Liver (tissue), 9 donors: ENCODE results near the gene P4HTM. TPM values are rescaled to one million over a fixed set of nuclear protein-coding genes. Genes with fewer than 3 reads are reported as not detected.
A peak's percentile ranks its signal among the peaks of the same experiment; 100 is the strongest.

Experiments used
- DNase-seq: peaks from one replicate; pipeline ENCODE4 v3.0.0-alpha.2; 2017; ENCODE audit warnings: low spot score
- H3K27ac ChIP-seq, 2 donors: one replicate each; pipeline ENCODE4 v1.7.0; 2013; ENCODE audit warnings: inconsistent platforms in 2 of 2, low read length in 2 of 2, control low read depth in 1 of 2, low read depth in 1 of 2, mild to moderate bottlenecking in 1 of 2
- H3K27me3 ChIP-seq, 4 donors: one replicate each; pipeline versions ENCODE4 v1.6.1 to v1.7.0; 2013; ENCODE audit warnings: low read length in 3 of 4, inconsistent platforms in 1 of 4, mild to moderate bottlenecking in 1 of 4, moderate library complexity in 1 of 4; ENCODE audit not compliant: control insufficient read depth in 4 of 4, insufficient read depth in 4 of 4
- H3K36me3 ChIP-seq, 4 donors: one replicate each; pipeline versions ENCODE4 v1.6.1 to v1.7.0; 2013; ENCODE audit warnings: low read length in 3 of 4, mild to moderate bottlenecking in 3 of 4, low read depth in 1 of 4, moderate library complexity in 1 of 4; ENCODE audit not compliant: control insufficient read depth in 4 of 4, insufficient read depth in 3 of 4
- H3K4me1 ChIP-seq, 4 donors: one replicate each; pipeline versions ENCODE4 v1.6.1 to v1.7.0; 2013; ENCODE audit warnings: low read length in 3 of 4, mild to moderate bottlenecking in 3 of 4, moderate library complexity in 1 of 4; ENCODE audit not compliant: control insufficient read depth in 4 of 4, insufficient read depth in 4 of 4
- H3K4me3 ChIP-seq, 3 donors: one replicate each; pipeline versions ENCODE4 v1.6.1 to v1.7.0; 2013; ENCODE audit warnings: low read length in 3 of 3, control low read depth in 1 of 3, low read depth in 1 of 3, mild to moderate bottlenecking in 1 of 3
- H3K9ac ChIP-seq, 2 donors: one replicate each; pipeline ENCODE4 v1.7.0; 2013; ENCODE audit warnings: low read length in 2 of 2, mild to moderate bottlenecking in 2 of 2, moderate library complexity in 2 of 2, control low read depth in 1 of 2, low read depth in 1 of 2
- H3K9me3 ChIP-seq, 4 donors: one replicate each; pipeline versions ENCODE4 v1.6.1 to v1.7.0; 2013; ENCODE audit warnings: low read length in 3 of 4; ENCODE audit not compliant: control insufficient read depth in 4 of 4
- CTCF ChIP-seq: fragments of 150-350 bp; IDR thresholded peaks from 2 replicates; pipeline ENCODE4 v1.5.1; 2017; ENCODE audit warnings: improper control_type of control experiment, low read depth, low read length; ENCODE audit not compliant: missing input control
- EGR1 ChIP-seq, 2 donors: IDR thresholded peaks; 2 replicates each; pipeline ENCODE4 v1.6.1; 2016 to 2018; ENCODE audit warnings: antibody characterized with exemption in 2 of 2, low read depth in 2 of 2
- FOXA1 ChIP-seq: IDR thresholded peaks from 2 replicates; pipeline ENCODE4 v1.6.1; 2016; ENCODE audit warnings: antibody characterized with exemption
- FOXA2 ChIP-seq: IDR thresholded peaks from 2 replicates; pipeline ENCODE4 v1.6.1; 2016; ENCODE audit warnings: antibody characterized with exemption
- GABPA ChIP-seq, 2 donors: IDR thresholded peaks in 1 of 2; conservative IDR thresholded peaks in 1 of 2; 2 replicates each; pipeline ENCODE4 v1.6.1; 2016; ENCODE audit warnings: antibody characterized with exemption in 2 of 2, mild to moderate bottlenecking in 1 of 2, moderate library complexity in 1 of 2
- HNF4A ChIP-seq, 2 donors: conservative IDR thresholded peaks; 2 replicates each; pipeline ENCODE4 v1.6.1; 2016; ENCODE audit warnings: antibody characterized with exemption in 2 of 2, mild to moderate bottlenecking in 2 of 2
- HNF4G ChIP-seq: IDR thresholded peaks from 2 replicates; pipeline ENCODE4 v1.6.1; 2016; ENCODE audit warnings: antibody characterized with exemption
- JUND ChIP-seq, 2 donors: IDR thresholded peaks; 2 replicates each; pipeline ENCODE4 v1.6.1; 2016; ENCODE audit warnings: antibody characterized with exemption in 2 of 2
- MAX ChIP-seq: IDR thresholded peaks from 2 replicates; pipeline ENCODE4 v1.6.1; 2016; ENCODE audit warnings: antibody characterized with exemption
- NR2F2 ChIP-seq: IDR thresholded peaks from 2 replicates; pipeline ENCODE4 v1.6.1; 2016; ENCODE audit warnings: antibody characterized with exemption
- RAD21 ChIP-seq, 2 donors: IDR thresholded peaks; 2 replicates each; pipeline ENCODE4 v1.6.1; 2016; ENCODE audit warnings: antibody characterized with exemption in 2 of 2, mild to moderate bottlenecking in 2 of 2
- RXRA ChIP-seq, 2 donors: IDR thresholded peaks; 2 replicates each; pipeline ENCODE4 v1.6.1; 2017 to 2018; ENCODE audit warnings: antibody characterized with exemption in 2 of 2, mild to moderate bottlenecking in 1 of 2
- SP1 ChIP-seq: IDR thresholded peaks from 2 replicates; pipeline ENCODE4 v1.6.1; 2018; ENCODE audit warnings: antibody characterized with exemption, mild to moderate bottlenecking
- TAF1 ChIP-seq: conservative IDR thresholded peaks from 2 replicates; pipeline ENCODE4 v1.6.1; 2016; ENCODE audit warnings: antibody characterized with exemption, mild to moderate bottlenecking
- YY1 ChIP-seq: IDR thresholded peaks from 2 replicates; pipeline ENCODE4 v1.6.1; 2016; ENCODE audit warnings: antibody characterized with exemption, mild to moderate bottlenecking
- ZBTB33 ChIP-seq: IDR thresholded peaks from 2 replicates; pipeline ENCODE4 v1.6.1; 2016; ENCODE audit warnings: antibody characterized with exemption
- WGBS: extraction: QIAGEN DNeasy Blood & Tissue Kit; methylation state at CpG from one replicate; pipeline ENCODE4 v1.1.7; 2013; 5-methylcytosine and 5-hydroxymethylcytosine counted together
- polyA plus RNA-seq, 2 donors: library from polyadenylated mRNA; stranded (reverse) in 1 of 2; unstranded in 1 of 2; fragments of 200-250 nt in 1 of 2; fragments of >200 nt in 1 of 2; fragmentation: Nextera tagmentation in 1 of 2; extraction: Ambion mirVana in 1 of 2; gene quantifications; one replicate each; pipeline versions ENCODE4 v1.2.1 to v1.2.3, GENCODE V29; 2013 to 2015
- total RNA-seq, 2 donors: library from RNA; depleted of rRNA; stranded (reverse); fragments of >200 nt; gene quantifications; one replicate each; pipeline ENCODE4 v1.2.3, GENCODE V29; 2014
- donor health status: healthy.
- donor health status: healthy.
- donor health status: healthy.
- donor health status: healthy.
- donor health status: healthy.

The P4HTM gene
- total and polyA plus RNA-seq, 4 donors, result 10.0 to 16.2 (median 11.9) TPM

GRCh38 chr3:49021813-49022687 is 32.0 kb downstream of the P4HTM start, which contains the start of gene NDUFAF3:
Gene NDUFAF3, plus strand, starts transcription at chr3:49022121. Its CDS starts 24 bp downstream, at chr3:49022145.
- Histone ChIP-seq H3K27ac (peak within 1 kb of the TSS; percentile 97 to 99), H3K9me3 (no peaks in the 10 kb centered on the region), H3K4me1 (peaks cover 15 to 51% (median 41%) of the 10 kb centered on the region in 4 donors), H3K27me3 (no peaks in the 10 kb centered on the region), H3K4me3 (peak within 1 kb of the TSS; percentile 85 to 95 (median 92)), H3K9ac (peak within 1 kb of the TSS; percentile 86 to 96), H3K36me3 (peaks cover 0 to 32% (median 21%) of the 10 kb centered on the region in 4 donors)
- TF ChIP-seq RXRA (IDR thresholded peaks at IDR 0.05) (no peak), RAD21 (IDR thresholded peaks at IDR 0.05) (peak in 1 of 2 donors; percentile 61), GABPA (IDR thresholded peaks at IDR 0.05 in 1 of 2, conservative IDR thresholded peaks at IDR 0.05 in 1 of 2) (peak in 1 of 2 donors; percentile 26), YY1 (no peak), CTCF (peak; percentile 90)
- peak; percentile 96 for DNase-seq
- 1% methylated on average over 83 of the region's 83 CpGs for WGBS

- Histone ChIP-seq H3K27ac (peak overlapping the region; percentile 97 to 99), H3K9ac (peak overlapping the region; percentile 86 to 96), H3K27me3 (no peaks in the 10 kb centered on the region), H3K9me3 (no peaks in the 10 kb centered on the region), H3K4me1 (peaks cover 13 to 45% (median 35%) of the 10 kb centered on the region in 4 donors), H3K4me3 (peak overlapping the region; percentile 70 to 95 (median 85)), H3K36me3 (peaks cover 0 to 32% (median 21%) of the 10 kb centered on the region in 4 donors)
- 32% methylated on average over 12 of the region's 12 CpGs for WGBS
- TF ChIP-seq NR2F2 (no peak), SP1 (no peak), RXRA (IDR thresholded peaks at IDR 0.05) (no peak), FOXA2 (no peak), HNF4A (conservative IDR thresholded peaks at IDR 0.05) (no peak)
- DNase-seq, result no peak
These were observed 32.7 kb downstream of the P4HTM start for GRCh38 chr3:49022688-49023171.

GRCh38 chr3:49023775-49024174 is 33.7 kb downstream of the P4HTM start:
- no peak for TF ChIP-seq MAX
- TF ChIP-seq JUND (IDR thresholded peaks at IDR 0.05), result no peak
- no peak for TF ChIP-seq RAD21 (IDR thresholded peaks at IDR 0.05)
- TF ChIP-seq NR2F2, result no peak
- TF ChIP-seq TAF1, result no peak
- TF ChIP-seq ZBTB33, result no peak
- TF ChIP-seq EGR1 (IDR thresholded peaks at IDR 0.05; ENCODE audit: low read depth in 2 of 2), result no peak
- TF ChIP-seq SP1, result no peak
- no peak for TF ChIP-seq FOXA1
- no peak for TF ChIP-seq HNF4G
- no peak for TF ChIP-seq FOXA2
- no peak for TF ChIP-seq RXRA (IDR thresholded peaks at IDR 0.05)
- TF ChIP-seq CTCF, result no peak
- Histone ChIP-seq H3K4me3 (no peak overlapping the region), H3K4me1 (peaks cover 13 to 48% (median 36%) of the 10 kb centered on the region in 4 donors), H3K27ac (no peak overlapping the region), H3K9me3 (no peaks in the 10 kb centered on the region), H3K27me3 (no peaks in the 10 kb centered on the region), H3K36me3 (peaks cover 0 to 32% (median 21%) of the 10 kb centered on the region in 4 donors), H3K9ac (no peak overlapping the region)
- WGBS, result 95% methylated on average over 4 of the region's 4 CpGs
- no peak for DNase-seq
